Gastrocnemius medialis (tissue), 4 donors: ENCODE data around the gene EGLN1. TPM values are rescaled to one million over a fixed set of nuclear protein-coding genes. Genes with fewer than 3 reads are reported as not detected.
"Not testable (repeated sequence)": the region's sequence is repeated elsewhere in the genome, so short reads cannot be mapped to it uniquely, and the experiment has no call there.

Experiments
- ATAC-seq, 2 donors: fragments of 150-250 bp; one replicate each; pipeline ENCODE4 v1.9.1; 2016
- DNase-seq, 2 donors: peaks; one replicate each; pipeline ENCODE4 v3.0.0-alpha.2; 2019
- H3K27ac ChIP-seq, 4 donors: fragments of 200-600 bp; sonication (generic); 1 replicate in 1 of 4; 2 replicates in 3 of 4; pipeline ENCODE4 v1.5.1; 2016 to 2018; ENCODE audit warnings: mild to moderate bottlenecking in 2 of 4, moderate library complexity in 1 of 4
- H3K27me3 ChIP-seq, 3 donors: fragments of 200-600 bp; sonication (generic) in 2 of 3; 1 replicate in 1 of 3; 2 replicates in 2 of 3; pipeline versions ENCODE4 v1.5.1 to v1.6.0; 2016 to 2019; ENCODE audit warnings: mild to moderate bottlenecking in 1 of 3, moderate library complexity in 1 of 3
- H3K36me3 ChIP-seq, 2 donors: fragments of 200-600 bp; sonication (generic) in 1 of 2; one replicate each; pipeline ENCODE4 v1.5.1; 2017 to 2018
- H3K4me1 ChIP-seq, 2 donors: fragments of 200-600 bp; sonication (generic) in 1 of 2; one replicate each; pipeline ENCODE4 v1.5.1; 2016 to 2017; ENCODE audit warnings: mild to moderate bottlenecking in 2 of 2
- H3K4me3 ChIP-seq, 4 donors: fragments of 200-600 bp; sonication (generic) in 3 of 4; 1 replicate in 1 of 4; 2 replicates in 3 of 4; pipeline ENCODE4 v1.5.1; 2016 to 2019; ENCODE audit warnings: mild to moderate bottlenecking in 2 of 4
- H3K9me3 ChIP-seq, 3 donors: fragments of 200-600 bp; sonication (generic) in 2 of 3; 1 replicate in 1 of 3; 2 replicates in 2 of 3; pipeline ENCODE4 v1.5.1; 2016 to 2019
- CTCF ChIP-seq, 5 experiments: fragments of 450-650 bp in 3 of 5; fragments of 200-600 bp in 2 of 5; sonication (generic) in 2 of 5; IDR thresholded peaks in 4 of 5; conservative IDR thresholded peaks in 1 of 5; 1 replicate in 4 of 5; 2 replicates in 1 of 5; pipeline ENCODE4 v1.5.1; 2016 to 2019; ENCODE audit warnings: antibody characterized with exemption in 5 of 5, mild to moderate bottlenecking in 3 of 5, moderate library complexity in 3 of 5
- POLR2A ChIP-seq, 2 donors: fragments of 450-650 bp; IDR thresholded peaks; one replicate each; pipeline ENCODE4 v1.6.1; 2017; ENCODE audit warnings: antibody characterized with exemption in 2 of 2, mild to moderate bottlenecking in 2 of 2, moderate library complexity in 2 of 2
- in situ Hi-C, 4 donors: fragments of 200-750 bp; cut with MboI; loops; one replicate each; pipeline versions ENCODE4 v1.15.0 to v1.8.0; 2017; ENCODE audit warnings: low sequenced_read_pairs in 4 of 4
- intact Hi-C: fragments of 100-400 bp; cut with DNase I; formaldehyde crosslinking; loops from one replicate; pipeline ENCODE4 v1.15.1; 2023; ENCODE audit warnings: low total_unique reads
- total RNA-seq, 4 donors: library from RNA; depleted of rRNA; stranded (reverse); fragments of >200 nt; gene quantifications; one replicate each; pipeline versions ENCODE4 v1.1.0 to v1.2.3, GENCODE V29; 2016

EGLN1 gene
- total RNA-seq, 4 donors from 2014 or later = 500 to 862 (median 706) TPM

- no peaks in the 10 kb centered on the region for H3K36me3 ChIP-seq
- ATAC-seq (no peak), DNase-seq (no peak)
- TF ChIP-seq POLR2A (IDR thresholded peaks at IDR 0.05) (no peak), CTCF (IDR thresholded peaks at IDR 0.05 in 4 of 5, conservative IDR thresholded peaks at IDR 0.05 in 1 of 5) (no peak)
- H3K27me3 ChIP-seq = no peaks in the 10 kb centered on the region
- H3K4me1 ChIP-seq = no peaks in the 10 kb centered on the region
- intact Hi-C loops = no loop called here
- H3K27ac ChIP-seq = no peak overlapping the region
- H3K4me3 ChIP-seq = no peak overlapping the region
- H3K9me3 ChIP-seq = no peaks in the 10 kb centered on the region
- in situ Hi-C loops = no loop called here
Observed at GRCh38 chr1:231463541-231463940, 41.5 kb upstream of the EGLN1 start.

GRCh38 chr1:231460614-231461013, 38.5 kb upstream of the EGLN1 start:
- in situ Hi-C loops = no loop called here
- ATAC-seq (no peak), DNase-seq (no peak)
- Histone ChIP-seq H3K4me3 (no peak overlapping the region), H3K27me3 (no peaks in the 10 kb centered on the region), H3K9me3 (no peaks in the 10 kb centered on the region), H3K36me3 (no peaks in the 10 kb centered on the region), H3K27ac (no peak overlapping the region), H3K4me1 (no peaks in the 10 kb centered on the region)
- intact Hi-C loops = no loop called here
- no peak for TF ChIP-seq CTCF (IDR thresholded peaks at IDR 0.05 in 4 of 5, conservative IDR thresholded peaks at IDR 0.05 in 1 of 5)

GRCh38 chr1:231459438-231459837, 37.4 kb upstream of the EGLN1 start:
- H3K4me3 ChIP-seq, H3K27ac ChIP-seq, ATAC-seq, DNase-seq, H3K9me3 ChIP-seq, H3K27me3 ChIP-seq, H3K4me1 ChIP-seq, H3K36me3 ChIP-seq, in situ Hi-C loops, intact Hi-C loops: not testable (repeated sequence)

GRCh38 chr1:231457956-231458355, 35.9 kb upstream of the EGLN1 start:
- intact Hi-C loops, H3K27ac ChIP-seq, H3K27me3 ChIP-seq: not testable (repeated sequence)

GRCh38 chr1:231454133-231454532, 32.0 kb upstream of the EGLN1 start:
- in situ Hi-C loops, H3K27ac ChIP-seq, H3K4me1 ChIP-seq, ATAC-seq, DNase-seq, H3K4me3 ChIP-seq, H3K9me3 ChIP-seq, intact Hi-C loops, H3K27me3 ChIP-seq, H3K36me3 ChIP-seq: not testable (repeated sequence)

More at GRCh38 chr1:231457956-231458355, 35.9 kb upstream of the EGLN1 start:
- H3K4me1 ChIP-seq, H3K4me3 ChIP-seq, H3K9me3 ChIP-seq, H3K36me3 ChIP-seq, ATAC-seq, DNase-seq, in situ Hi-C loops: not testable (repeated sequence)

GRCh38 chr1:231446138-231446537, 24.1 kb upstream of the EGLN1 start:
- H3K27ac ChIP-seq = no peak overlapping the region
- in situ Hi-C loops = no loop called here
- ATAC-seq (no peak), DNase-seq (no peak)
- intact Hi-C loops = no loop called here
- H3K27me3 ChIP-seq = no peaks in the 10 kb centered on the region
- H3K4me1 ChIP-seq = peaks cover 0 to 9% of the 10 kb centered on the region in 2 donors
- H3K4me3 ChIP-seq = no peak overlapping the region
- no peaks in the 10 kb centered on the region for H3K9me3 ChIP-seq
- no peak for TF ChIP-seq POLR2A (IDR thresholded peaks at IDR 0.05)
- TF ChIP-seq CTCF (IDR thresholded peaks at IDR 0.05 in 4 of 5, conservative IDR thresholded peaks at IDR 0.05 in 1 of 5) = no peak
- H3K36me3 ChIP-seq = no peaks in the 10 kb centered on the region
